ENCODE measurements around the gene AK9.

GRCh38 chr6:109445382-109445781 lies 245.6 kb downstream of the AK9 start:
- no peak for TF ChIP-seq CTCF (conservative IDR thresholded peaks at IDR 0.05; ENCODE audit: low read depth, low read length)
- no peak for TF ChIP-seq EZH2 (IDR thresholded peaks at IDR 0.05; ENCODE audit: borderline replicate concordance, low read depth, low read length, poor library complexity, severe bottlenecking)

All from A673 (cell line).